Ovary (tissue), 9 donors: ENCODE results near the gene FNTB. TPM values are rescaled to one million over a fixed set of nuclear protein-coding genes. Genes with fewer than 3 reads are reported as not detected.

Experiments used
- DNase-seq, 5 donors: peaks; one replicate each; pipeline ENCODE4 v3.0.0-alpha.2; 2019 to 2020
- H3K27ac ChIP-seq, 2 donors: fragments of 200-600 bp; one replicate each; pipeline versions ENCODE4 v1.5.1 to v1.8.0; 2019 to 2022
- H3K27me3 ChIP-seq: fragments of 200-600 bp; one replicate; pipeline ENCODE4 v1.8.0; 2022
- H3K36me3 ChIP-seq: fragments of 200-600 bp; sonication (generic); one replicate; pipeline ENCODE4 v1.5.1; 2019
- H3K4me1 ChIP-seq: one replicate; pipeline ENCODE4 v1.8.1; 2013; ENCODE audit warnings: mild to moderate bottlenecking, moderate library complexity; ENCODE audit not compliant: insufficient read depth
- H3K4me3 ChIP-seq: fragments of 200-600 bp; sonication (generic); one replicate; pipeline ENCODE4 v1.5.1; 2017
- H3K9me3 ChIP-seq, 2 donors: fragments of 200-600 bp in 1 of 2; sonication (generic) in 1 of 2; one replicate each; pipeline versions ENCODE4 v1.5.1 to v1.8.1; 2013 to 2019; ENCODE audit warnings: mild to moderate bottlenecking in 1 of 2, moderate library complexity in 1 of 2
- EP300 ChIP-seq: sonication (generic); formaldehyde crosslinking; IDR thresholded peaks from one replicate; pipeline ENCODE4 v1.6.1; 2017; ENCODE audit warnings: antibody characterized with exemption
- POLR2A ChIP-seq: fragments of 450-650 bp; IDR thresholded peaks from one replicate; pipeline ENCODE4 v1.6.1; 2017; ENCODE audit warnings: antibody characterized with exemption, mild to moderate bottlenecking, moderate library complexity
- WGBS, 3 donors: extraction: QIAGEN DNeasy Blood & Tissue Kit in 1 of 3; methylation state at CpG; one replicate each; pipeline versions ENCODE4 v1.1.5 to v1.1.7; 2013 to 2017; 5-methylcytosine and 5-hydroxymethylcytosine counted together
- intact Hi-C, 4 donors: fragments of 100-400 bp; cut with DNase I; formaldehyde crosslinking; loops; one replicate each; pipeline versions ENCODE4 v1.11.0 to v1.15.1; 2022 to 2023
- polyA plus RNA-seq, 2 donors: library from polyadenylated mRNA; stranded (reverse); fragments of 200-250 nt in 1 of 2; fragments of 350-450 nt in 1 of 2; fragmentation: Illumina TruSeq in 1 of 2; extraction: RNeasy Lipid Tissue Mini Kit (QIAGEN cat#74804) in 1 of 2; gene quantifications; one replicate each; pipeline ENCODE4 v1.2.3, GENCODE V29; 2013 to 2014
- total RNA-seq, 7 donors: library from RNA; depleted of rRNA in 2 of 7; stranded (reverse); fragments of >200 nt in 2 of 7; fragmentation: NEBNext Ultra II Directional in 3 of 7; extraction: Animal tissue kit (Norgen Biotek cat#: 25700) in 3 of 7; gene quantifications; one replicate each; pipeline versions ENCODE4 v1.1.0 to v1.2.4, GENCODE V29; 2016 to 2023
- TF ChIP-seq, protein P1 (sequence below), 3 donors: fragments of 450-650 bp in 2 of 3; fragments of 200-600 bp in 1 of 3; IDR thresholded peaks; one replicate each; pipeline versions ENCODE4 v1.5.1 to v1.8.0; 2016 to 2022; ENCODE audit warnings: antibody characterized with exemption in 3 of 3, mild to moderate bottlenecking in 1 of 3
- donor health status: DM: no; HTN: no; CAD: no; lungs with moderate emphysema.
- donor health status: DM: no; HTN: no; CAD: no.
- donor health status: Bipolar disorder and iron deficiency.
- donor health status: DM: yes; HTN: yes; CAD: no.
- donor health status: DM: no; HTN: no; CAD: no.
- donor health status: DM: yes; HTN: yes; CAD: no.

The FNTB gene
- total and polyA plus RNA-seq, 9 donors = 8.0 to 19.0 (median 14.1) TPM

GRCh38 chr14:64938972-64939816 is 47.5 kb upstream of the FNTB start:
- no peaks in the 10 kb centered on the region for H3K27me3 ChIP-seq
- H3K4me1 ChIP-seq = peaks cover 14% of the 10 kb centered on the region
- no peaks in the 10 kb centered on the region for H3K36me3 ChIP-seq
- no peak overlapping the region for H3K4me3 ChIP-seq
- no peak overlapping the region for H3K27ac ChIP-seq
- intact Hi-C loops = loop anchor here in 1 of 4 donors (10.0 kb wide), 1 partner anchor 264 kb away; no protein-coding TSS in a partner anchor
- TF ChIP-seq POLR2A = no peak
- TF ChIP-seq EP300 = no peak
- TF ChIP-seq, protein P1, sequence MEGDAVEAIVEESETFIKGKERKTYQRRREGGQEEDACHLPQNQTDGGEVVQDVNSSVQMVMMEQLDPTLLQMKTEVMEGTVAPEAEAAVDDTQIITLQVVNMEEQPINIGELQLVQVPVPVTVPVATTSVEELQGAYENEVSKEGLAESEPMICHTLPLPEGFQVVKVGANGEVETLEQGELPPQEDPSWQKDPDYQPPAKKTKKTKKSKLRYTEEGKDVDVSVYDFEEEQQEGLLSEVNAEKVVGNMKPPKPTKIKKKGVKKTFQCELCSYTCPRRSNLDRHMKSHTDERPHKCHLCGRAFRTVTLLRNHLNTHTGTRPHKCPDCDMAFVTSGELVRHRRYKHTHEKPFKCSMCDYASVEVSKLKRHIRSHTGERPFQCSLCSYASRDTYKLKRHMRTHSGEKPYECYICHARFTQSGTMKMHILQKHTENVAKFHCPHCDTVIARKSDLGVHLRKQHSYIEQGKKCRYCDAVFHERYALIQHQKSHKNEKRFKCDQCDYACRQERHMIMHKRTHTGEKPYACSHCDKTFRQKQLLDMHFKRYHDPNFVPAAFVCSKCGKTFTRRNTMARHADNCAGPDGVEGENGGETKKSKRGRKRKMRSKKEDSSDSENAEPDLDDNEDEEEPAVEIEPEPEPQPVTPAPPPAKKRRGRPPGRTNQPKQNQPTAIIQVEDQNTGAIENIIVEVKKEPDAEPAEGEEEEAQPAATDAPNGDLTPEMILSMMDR (IDR thresholded peaks at IDR 0.05) = no peak
- no peak for DNase-seq
- H3K9me3 ChIP-seq = no peaks in the 10 kb centered on the region
- WGBS, 3 donors = 87% methylated on average over 17 of the region's 17 CpGs

DNA sequence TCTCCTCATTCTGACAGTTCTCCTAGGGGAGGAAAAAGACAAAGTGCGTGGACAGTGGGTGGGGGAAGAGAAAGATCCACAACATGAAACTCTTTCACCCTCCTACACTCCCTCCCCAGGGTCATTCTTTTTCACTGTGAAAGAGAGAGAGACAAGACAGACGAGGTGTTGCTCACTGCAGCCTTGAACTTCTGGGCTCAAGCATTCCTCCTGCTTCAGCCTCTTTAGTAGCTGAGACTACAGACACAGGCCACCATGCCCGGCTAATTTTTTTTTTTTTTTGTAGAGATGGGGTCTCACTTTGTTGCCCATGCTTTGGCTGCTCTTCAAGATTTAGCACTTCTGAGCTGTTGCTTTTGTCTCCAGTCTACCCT is 46.9 kb upstream of the FNTB start:
- Histone ChIP-seq H3K27ac (no peak overlapping the region), H3K36me3 (no peaks in the 10 kb centered on the region), H3K9me3 (no peaks in the 10 kb centered on the region), H3K4me1 (peaks cover 13% of the 10 kb centered on the region), H3K4me3 (no peak overlapping the region), H3K27me3 (no peaks in the 10 kb centered on the region)
- no peak for DNase-seq
- TF ChIP-seq EP300 (no peak), POLR2A (no peak)
- TF ChIP-seq, protein P1 (IDR thresholded peaks at IDR 0.05) = no peak
- intact Hi-C loops = loop anchor here in 1 of 4 donors (10.0 kb wide), 1 partner anchor 265 kb away; no protein-coding TSS in a partner anchor
- WGBS, 3 donors = 15 to 25% (median 18%) methylated on average over 3 of the region's 3 CpGs

- no peak overlapping the region for H3K27ac ChIP-seq
- no peak overlapping the region for H3K4me3 ChIP-seq
- no peaks in the 10 kb centered on the region for H3K27me3 ChIP-seq
- DNase-seq = no peak
- 92 to 96% (median 93%) methylated on average over 3 of the region's 3 CpGs for WGBS, 3 donors
- no peaks in the 10 kb centered on the region for H3K9me3 ChIP-seq
- intact Hi-C loops = no loop called here
- no peaks in the 10 kb centered on the region for H3K36me3 ChIP-seq
- TF ChIP-seq, protein P1 (IDR thresholded peaks at IDR 0.05) = no peak
- TF ChIP-seq EP300 (no peak), POLR2A (no peak)
- peaks cover 11% of the 10 kb centered on the region for H3K4me1 ChIP-seq
Measured at GRCh38 chr14:64940336-64940910, 46.3 kb upstream of the FNTB start.

DNA sequence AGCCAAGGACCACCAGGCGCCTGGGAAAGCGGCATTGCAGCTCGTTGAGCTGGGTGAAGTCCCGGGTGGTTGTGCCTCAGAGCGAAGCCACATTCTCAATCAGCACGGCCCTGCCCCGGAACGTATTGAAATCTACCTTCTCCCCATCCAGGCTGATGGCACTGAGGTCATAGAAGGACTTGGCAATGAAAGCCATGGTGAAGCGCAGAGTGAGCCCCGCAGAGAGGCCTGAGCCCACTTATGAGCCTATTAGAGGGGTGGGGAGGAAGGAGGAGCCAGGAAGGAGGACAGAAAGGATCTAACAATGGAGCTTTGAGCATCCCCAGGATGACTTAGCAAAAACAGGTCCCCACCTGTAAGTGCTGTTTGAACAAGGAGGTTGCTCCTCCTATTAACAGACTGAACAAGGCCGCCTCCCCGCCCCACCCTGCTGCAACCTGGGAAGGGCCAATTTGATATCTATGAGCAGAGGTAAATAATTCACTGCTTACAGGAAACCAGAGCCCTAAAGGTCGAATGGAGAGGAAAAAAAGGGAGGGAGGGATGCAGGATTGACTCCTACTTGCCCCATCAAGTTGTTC is 44.1 kb upstream of the FNTB start, which contains the start of gene GPX2:
Gene GPX2 (minus strand): TSS at position 215 of the 581 bp plus-strand sequence. CDS start 19 bp downstream, at position 196.
- no peak for DNase-seq
- no peaks in the 10 kb centered on the region for H3K9me3 ChIP-seq
- WGBS, 3 donors = 85 to 89% (median 87%) methylated on average over 13 of the region's 13 CpGs
- no peaks in the 10 kb centered on the region for H3K36me3 ChIP-seq
- no peak within 1 kb of the TSS for H3K27ac ChIP-seq
- intact Hi-C loops = no loop called here
- H3K27me3 ChIP-seq = no peaks in the 10 kb centered on the region
- TF ChIP-seq POLR2A = no peak
- TF ChIP-seq, protein P1 (IDR thresholded peaks at IDR 0.05) = no peak
- no peak for TF ChIP-seq EP300
- no peak within 1 kb of the TSS for H3K4me3 ChIP-seq
- H3K4me1 ChIP-seq = peaks cover 4% of the 10 kb centered on the region
